GM11168 (cell line): ENCODE results near the gene DIAPH2.
"Not testable (repeated sequence)": the region's sequence is repeated elsewhere in the genome, so short reads cannot be mapped to it uniquely, and the experiment has no call there.

Experiments
- in situ Hi-C: fragments of 300-500 bp; cut with MboI; formaldehyde crosslinking; loops from one replicate; pipeline ENCODE4 v1.12.0; 2022; ENCODE audit warnings: low sequenced_read_pairs; ENCODE audit not compliant: unreplicated experiment

The DIAPH2 gene

GRCh38 chrX:96714393-96714792, 29.8 kb downstream of the DIAPH2 start:
- in situ Hi-C loops, result not testable (repeated sequence)

- in situ Hi-C loops, result no loop called here
Measured at GRCh38 chrX:96715481-96715880, 30.8 kb downstream of the DIAPH2 start.

- in situ Hi-C loops, result no loop called here
Measured at GRCh38 chrX:96719161-96719875, 34.7 kb downstream of the DIAPH2 start.

GRCh38 chrX:96721354-96721753, 36.7 kb downstream of the DIAPH2 start:
- in situ Hi-C loops, result no loop called here

GRCh38 chrX:96722781-96723180, 38.1 kb downstream of the DIAPH2 start:
- in situ Hi-C loops, result no loop called here

- in situ Hi-C loops, result no loop called here
Measured at GRCh38 chrX:96729053-96729452, 44.4 kb downstream of the DIAPH2 start.

GRCh38 chrX:96729868-96730643, 45.4 kb downstream of the DIAPH2 start:
- in situ Hi-C loops, result no loop called here

GRCh38 chrX:96731000-96731399, 46.4 kb downstream of the DIAPH2 start:
- in situ Hi-C loops, result not testable (repeated sequence)

- in situ Hi-C loops, result no loop called here
Measured at GRCh38 chrX:96743367-96744073, 58.9 kb downstream of the DIAPH2 start.

- in situ Hi-C loops, result no loop called here
Measured at GRCh38 chrX:96752781-96753180, 68.1 kb downstream of the DIAPH2 start.

GRCh38 chrX:96753230-96753629, 68.6 kb downstream of the DIAPH2 start:
- in situ Hi-C loops, result no loop called here

GRCh38 chrX:96756491-96756890, 71.8 kb downstream of the DIAPH2 start:
- in situ Hi-C loops, result no loop called here

GRCh38 chrX:96761566-96761965, 76.9 kb downstream of the DIAPH2 start:
- in situ Hi-C loops, result no loop called here

- in situ Hi-C loops, result no loop called here
Measured at GRCh38 chrX:96763608-96764007, 79.0 kb downstream of the DIAPH2 start.

- in situ Hi-C loops, result no loop called here
Measured at GRCh38 chrX:96764864-96765263, 80.2 kb downstream of the DIAPH2 start.

- in situ Hi-C loops, result no loop called here
Measured at GRCh38 chrX:96770315-96770714, 85.7 kb downstream of the DIAPH2 start.

- in situ Hi-C loops, result no loop called here
Measured at GRCh38 chrX:96771486-96771885, 86.8 kb downstream of the DIAPH2 start.

- in situ Hi-C loops, result no loop called here
Measured at GRCh38 chrX:96774116-96774515, 89.5 kb downstream of the DIAPH2 start.

GRCh38 chrX:96776966-96777365, 92.3 kb downstream of the DIAPH2 start:
- in situ Hi-C loops, result no loop called here

- in situ Hi-C loops, result no loop called here
Measured at GRCh38 chrX:96791559-96791958, 106.9 kb downstream of the DIAPH2 start.

- in situ Hi-C loops, result no loop called here
Measured at GRCh38 chrX:96792047-96792446, 107.4 kb downstream of the DIAPH2 start.
